ENCODE measurements around the gene SUN1. TPM values are rescaled to one million over a fixed set of nuclear protein-coding genes. Genes with fewer than 3 reads are reported as not detected.

The SUN1 gene
- total and polyA plus RNA-seq, 2 donors (not counting 1 experiment from before 2014, with no cell fraction given): 185 to 220 TPM

DNA sequence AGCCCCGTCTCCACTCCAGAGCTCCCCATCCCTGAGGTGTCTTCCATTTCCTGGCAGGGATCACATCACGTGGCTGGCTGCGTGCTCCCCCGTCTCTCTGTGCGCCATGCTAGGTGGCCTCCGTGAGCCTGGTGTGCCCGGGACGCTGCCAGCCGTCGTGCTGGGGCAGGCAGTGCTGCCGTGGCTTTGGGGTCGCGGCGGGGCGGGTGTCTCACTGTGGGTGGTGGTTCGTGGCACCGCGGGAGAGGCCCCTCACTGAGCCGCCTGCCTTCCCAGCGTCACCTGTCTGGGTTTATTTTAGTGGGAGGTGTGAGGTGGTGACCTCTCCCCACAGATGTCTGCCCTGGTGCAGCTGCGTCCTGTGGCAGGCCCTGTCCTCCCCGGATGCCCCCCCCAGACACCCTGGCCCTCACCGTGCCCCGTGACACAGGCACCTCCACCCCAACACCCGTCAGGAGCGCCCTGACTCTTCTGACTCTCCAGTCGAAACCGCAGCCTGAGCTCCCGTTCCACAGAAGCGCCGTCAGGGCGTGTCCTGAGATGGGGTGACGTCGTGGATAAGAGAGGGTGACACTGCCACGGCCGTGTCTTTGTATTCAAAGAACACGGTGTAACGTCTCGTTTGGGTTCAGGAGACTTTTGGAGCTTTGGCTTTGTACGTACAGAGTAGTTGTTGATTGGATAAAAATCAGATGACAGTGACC lies 62.0 kb downstream of the SUN1 start:
- no peaks in the 10 kb centered on the region for H3K79me2 ChIP-seq (ENCODE audit: control insufficient read depth, insufficient read depth, low read length)
- no peaks in the 10 kb centered on the region for H4K20me1 ChIP-seq (ENCODE audit: control insufficient read depth, extremely low read depth, insufficient read depth, low read length)
- no peak overlapping the region for H3K4me2 ChIP-seq (ENCODE audit: extremely low read depth, insufficient read depth, low read length)
- DNase-seq (ENCODE audit: low read depth in 2 of 2): no peak
- no peak overlapping the region for H3K27ac ChIP-seq (ENCODE audit: insufficient read depth, low read length)
- H3K27me3 ChIP-seq (ENCODE audit: control insufficient read depth, insufficient read depth, low read length): no peaks in the 10 kb centered on the region
- no peaks in the 10 kb centered on the region for H3K9me3 ChIP-seq (ENCODE audit: control insufficient read depth, insufficient read depth, low read depth, low read length)
- H3K9ac ChIP-seq (ENCODE audit: insufficient read depth, low read length): no peak overlapping the region
- H3K4me3 ChIP-seq (replicated peaks in 1 of 4; ENCODE audit: control extremely low read depth in 1 of 4, insufficient read depth in 1 of 4, low read depth in 3 of 4, low read length in 4 of 4): no peak overlapping the region
- TF ChIP-seq, protein P1, sequence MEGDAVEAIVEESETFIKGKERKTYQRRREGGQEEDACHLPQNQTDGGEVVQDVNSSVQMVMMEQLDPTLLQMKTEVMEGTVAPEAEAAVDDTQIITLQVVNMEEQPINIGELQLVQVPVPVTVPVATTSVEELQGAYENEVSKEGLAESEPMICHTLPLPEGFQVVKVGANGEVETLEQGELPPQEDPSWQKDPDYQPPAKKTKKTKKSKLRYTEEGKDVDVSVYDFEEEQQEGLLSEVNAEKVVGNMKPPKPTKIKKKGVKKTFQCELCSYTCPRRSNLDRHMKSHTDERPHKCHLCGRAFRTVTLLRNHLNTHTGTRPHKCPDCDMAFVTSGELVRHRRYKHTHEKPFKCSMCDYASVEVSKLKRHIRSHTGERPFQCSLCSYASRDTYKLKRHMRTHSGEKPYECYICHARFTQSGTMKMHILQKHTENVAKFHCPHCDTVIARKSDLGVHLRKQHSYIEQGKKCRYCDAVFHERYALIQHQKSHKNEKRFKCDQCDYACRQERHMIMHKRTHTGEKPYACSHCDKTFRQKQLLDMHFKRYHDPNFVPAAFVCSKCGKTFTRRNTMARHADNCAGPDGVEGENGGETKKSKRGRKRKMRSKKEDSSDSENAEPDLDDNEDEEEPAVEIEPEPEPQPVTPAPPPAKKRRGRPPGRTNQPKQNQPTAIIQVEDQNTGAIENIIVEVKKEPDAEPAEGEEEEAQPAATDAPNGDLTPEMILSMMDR (conservative IDR thresholded peaks at IDR 0.05 in 1 of 2, IDR thresholded peaks at IDR 0.05 in 1 of 2; ENCODE audit: low read depth in 1 of 2, low read length in 2 of 2): no peak
- TF ChIP-seq EZH2 (IDR thresholded peaks at IDR 0.05; ENCODE audit: low read length, missing control alignments): no peak
- H2AFZ ChIP-seq (ENCODE audit: low read length): no peak overlapping the region
- H3K36me3 ChIP-seq (ENCODE audit: control insufficient read depth, insufficient read depth, low read length): peaks cover 35% of the 10 kb centered on the region
- no peaks in the 10 kb centered on the region for H3K4me1 ChIP-seq (ENCODE audit: control insufficient read depth, extremely low read depth, insufficient read depth, low read length)

DNA sequence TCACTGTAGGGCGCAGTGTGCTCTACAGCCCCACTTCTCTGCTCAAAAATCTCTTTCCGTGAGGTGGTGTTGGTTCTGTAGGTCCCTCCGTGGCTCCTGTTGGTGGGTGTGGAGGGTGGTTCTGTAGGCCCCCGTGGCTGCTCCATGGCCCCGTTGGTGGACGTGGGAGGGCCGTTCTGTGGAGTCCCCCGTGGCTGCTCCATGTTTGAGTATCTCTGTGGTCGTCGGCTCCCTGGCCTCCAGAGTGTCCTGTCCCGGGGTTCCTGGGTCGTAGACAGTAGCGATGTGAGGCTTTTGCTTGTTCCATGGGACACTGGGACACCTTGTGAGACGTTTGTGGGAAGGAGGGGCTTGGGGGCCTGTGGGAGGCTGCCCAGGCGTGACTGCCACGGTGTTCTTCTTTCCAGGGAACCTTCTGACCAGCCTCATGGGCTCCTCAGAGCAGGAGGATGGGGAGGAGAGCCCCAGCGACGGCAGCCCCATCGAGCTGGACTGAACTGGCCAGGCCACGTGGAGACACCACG lies 62.7 kb downstream of the SUN1 start:
- no peak overlapping the region for H3K27ac ChIP-seq (ENCODE audit: insufficient read depth, low read length)
- no peak overlapping the region for H3K4me2 ChIP-seq (ENCODE audit: extremely low read depth, insufficient read depth, low read length)
- no peaks in the 10 kb centered on the region for H3K27me3 ChIP-seq (ENCODE audit: control insufficient read depth, insufficient read depth, low read length)
- peaks cover 35% of the 10 kb centered on the region for H3K36me3 ChIP-seq (ENCODE audit: control insufficient read depth, insufficient read depth, low read length)
- H3K9me3 ChIP-seq (ENCODE audit: control insufficient read depth, insufficient read depth, low read depth, low read length): no peaks in the 10 kb centered on the region
- no peak overlapping the region for H3K9ac ChIP-seq (ENCODE audit: insufficient read depth, low read length)
- H4K20me1 ChIP-seq (ENCODE audit: control insufficient read depth, extremely low read depth, insufficient read depth, low read length): no peaks in the 10 kb centered on the region
- H3K4me1 ChIP-seq (ENCODE audit: control insufficient read depth, extremely low read depth, insufficient read depth, low read length): no peaks in the 10 kb centered on the region
- H3K4me3 ChIP-seq (replicated peaks in 1 of 4; ENCODE audit: control extremely low read depth in 1 of 4, insufficient read depth in 1 of 4, low read depth in 3 of 4, low read length in 4 of 4): no peak overlapping the region
- DNase-seq (ENCODE audit: low read depth in 2 of 2): no peak
- TF ChIP-seq EZH2 (IDR thresholded peaks at IDR 0.05; ENCODE audit: low read length, missing control alignments): no peak
- TF ChIP-seq, protein P1 (conservative IDR thresholded peaks at IDR 0.05 in 1 of 2, IDR thresholded peaks at IDR 0.05 in 1 of 2; ENCODE audit: low read depth in 1 of 2, low read length in 2 of 2): no peak
- H2AFZ ChIP-seq (ENCODE audit: low read length): no peak overlapping the region
- H3K79me2 ChIP-seq (ENCODE audit: control insufficient read depth, insufficient read depth, low read length): no peaks in the 10 kb centered on the region

DNA sequence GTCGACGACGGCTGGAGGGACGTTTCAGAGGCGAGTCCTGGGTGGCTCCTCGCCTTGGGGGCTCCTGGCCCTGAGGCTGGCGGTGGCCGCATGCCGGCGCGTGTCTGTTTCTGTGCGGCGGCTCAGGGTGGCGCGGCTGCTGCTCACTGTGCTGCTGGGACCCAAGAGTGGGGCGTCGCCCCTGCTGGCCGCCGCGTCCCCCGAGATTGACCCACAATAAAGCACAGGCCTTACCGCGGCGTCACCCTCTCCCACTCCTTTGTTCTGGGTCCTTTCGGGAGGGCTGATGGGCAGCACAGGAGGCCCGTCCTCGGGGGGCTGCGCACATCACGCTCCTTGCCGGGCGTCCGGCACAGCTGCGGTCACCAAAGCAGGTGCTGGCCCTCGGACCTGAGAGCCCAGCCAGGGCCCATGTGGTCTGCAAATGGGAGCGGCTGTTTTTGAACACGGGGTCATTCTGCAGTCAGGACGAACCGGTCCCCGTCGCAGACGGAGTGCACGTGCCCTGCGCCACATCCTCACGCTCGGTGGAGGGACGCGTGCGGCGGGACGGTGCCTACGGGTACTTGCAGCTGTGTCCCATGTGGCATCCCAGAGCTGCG lies 63.3 kb downstream of the SUN1 start:
- Histone ChIP-seq H3K27ac (ENCODE audit: insufficient read depth, low read length) (no peak overlapping the region), H2AFZ (ENCODE audit: low read length) (no peak overlapping the region), H3K4me3 (replicated peaks in 1 of 4; ENCODE audit: control extremely low read depth in 1 of 4, insufficient read depth in 1 of 4, low read depth in 3 of 4, low read length in 4 of 4) (no peak overlapping the region), H3K9me3 (ENCODE audit: control insufficient read depth, insufficient read depth, low read depth, low read length) (no peaks in the 10 kb centered on the region), H3K4me2 (ENCODE audit: extremely low read depth, insufficient read depth, low read length) (no peak overlapping the region), H3K4me1 (ENCODE audit: control insufficient read depth, extremely low read depth, insufficient read depth, low read length) (no peaks in the 10 kb centered on the region), H3K36me3 (ENCODE audit: control insufficient read depth, insufficient read depth, low read length) (peaks cover 35% of the 10 kb centered on the region), H3K79me2 (ENCODE audit: control insufficient read depth, insufficient read depth, low read length) (no peaks in the 10 kb centered on the region), H3K9ac (ENCODE audit: insufficient read depth, low read length) (no peak overlapping the region), H4K20me1 (ENCODE audit: control insufficient read depth, extremely low read depth, insufficient read depth, low read length) (no peaks in the 10 kb centered on the region), H3K27me3 (ENCODE audit: control insufficient read depth, insufficient read depth, low read length) (no peaks in the 10 kb centered on the region)
- no peak for DNase-seq (ENCODE audit: low read depth in 2 of 2)
- TF ChIP-seq, protein P1 (conservative IDR thresholded peaks at IDR 0.05 in 1 of 2, IDR thresholded peaks at IDR 0.05 in 1 of 2; ENCODE audit: low read depth in 1 of 2, low read length in 2 of 2): no peak
- no peak for TF ChIP-seq EZH2 (IDR thresholded peaks at IDR 0.05; ENCODE audit: low read length, missing control alignments)

Measured in fibroblast of lung (primary cell).